ENCODE measurements around the gene HOMEZ. TPM values are rescaled to one million over a fixed set of nuclear protein-coding genes. Genes with fewer than 3 reads are reported as not detected.

HOMEZ gene
- total and polyA plus RNA-seq, 2 of the 8 experiments (the other 6 are each of a cell fraction or from before 2014, with no cell fraction given): 9.1 to 15.9 TPM

- no peak for TF ChIP-seq MAFK (IDR thresholded peaks at IDR 0.05; ENCODE audit: low read depth, low read length)
- peak in 1 of 2 experiments; percentile 79; a peak in 1 of 3 replicates for TF ChIP-seq EP300 (IDR thresholded peaks at IDR 0.05; ENCODE audit: borderline replicate concordance in 1 of 2, low read depth in 2 of 2, low read length in 2 of 2)
- peak; percentile 71; the same call in 1 of the 2 replicates for TF ChIP-seq KDM5A (IDR thresholded peaks at IDR 0.05; ENCODE audit: low read length)
- TF ChIP-seq YY1 (IDR thresholded peaks at IDR 0.05; ENCODE audit: low read depth, low read length): peak; percentile 12; the same call in 1 of the 2 replicates
- TF ChIP-seq TAF1 (IDR thresholded peaks at IDR 0.05; ENCODE audit: low read depth, low read length): peak; percentile 80
- TF ChIP-seq SUZ12 (IDR thresholded peaks at IDR 0.05; ENCODE audit: low read length): no peak
- peak; percentile 88 for TF ChIP-seq SRF (IDR thresholded peaks at IDR 0.05; ENCODE audit: low read depth, low read length)
- 0 out of 2 replicates have a peak, but pooled peaks have one; percentile 47 for TF ChIP-seq CHD2 (IDR thresholded peaks at IDR 0.05; ENCODE audit: low read length)
- TF ChIP-seq ATF2 (IDR thresholded peaks at IDR 0.05; ENCODE audit: low read length): no peak
- TF ChIP-seq MAX (IDR thresholded peaks at IDR 0.05): no peak
- no peak for TF ChIP-seq EZH2 (IDR thresholded peaks at IDR 0.05; ENCODE audit: low read depth, low read length, severe bottlenecking)
- no peak for TF ChIP-seq BRCA1 (IDR thresholded peaks at IDR 0.05; ENCODE audit: low read depth, low read length)
- TF ChIP-seq SIN3A (conservative IDR thresholded peaks at IDR 0.05 in 1 of 2, IDR thresholded peaks at IDR 0.05 in 1 of 2; ENCODE audit: low read depth in 1 of 2, low read length in 2 of 2): peak; percentile 20 to 76; a peak in 3 of 4 replicates
- peak; percentile 60; the same call in 1 of the 2 replicates for TF ChIP-seq RBBP5 (IDR thresholded peaks at IDR 0.05; ENCODE audit: borderline replicate concordance, low read depth, low read length)
- TF ChIP-seq ASH2L (IDR thresholded peaks at IDR 0.05; ENCODE audit: low read length): peak; percentile 69
- TF ChIP-seq HDAC2 (IDR thresholded peaks at IDR 0.05; ENCODE audit: borderline replicate concordance in 1 of 2, low read depth in 2 of 2, low read length in 2 of 2): 0 out of 4 replicates have a peak, but pooled peaks of 1 of the 2 experiments have one; percentile 46
- TF ChIP-seq SP4 (IDR thresholded peaks at IDR 0.05; ENCODE audit: low read length): no peak
- TF ChIP-seq CHD1 (IDR thresholded peaks at IDR 0.05; ENCODE audit: low read depth, low read length): no peak
- no peak for TF ChIP-seq SAP30 (IDR thresholded peaks at IDR 0.05; ENCODE audit: insufficient read depth, insufficient replicate concordance, low read length)
- TF ChIP-seq JUND (IDR thresholded peaks at IDR 0.05; ENCODE audit: low read length): peak; percentile 16; the same call in 1 of the 2 replicates
- TF ChIP-seq ZNF274 (IDR thresholded peaks at IDR 0.05; ENCODE audit: borderline replicate concordance, extremely low read depth, low read length): no peak
Measured at GRCh38 chr14:23306412-23307145, 20.6 kb upstream of the HOMEZ start, which contains the start of gene BCL2L2 (continued).

Measured in H1 (cell line).